Right atrium auricular region (tissue), 2 donors: ENCODE results near the gene SASH1. TPM values are rescaled to one million over a fixed set of nuclear protein-coding genes. Genes with fewer than 3 reads are reported as not detected.

Source experiments
- DNase-seq: peaks from one replicate; pipeline ENCODE4 v3.0.0-alpha.2; 2019; ENCODE audit warnings: low spot score
- H3K27ac ChIP-seq, 2 donors: fragments of 200-600 bp; sonication (generic); 1 replicate in 1 of 2; 2 replicates in 1 of 2; pipeline ENCODE4 v1.5.1; 2016 to 2019
- H3K27me3 ChIP-seq, 2 donors: fragments of 200-600 bp; sonication (generic); one replicate each; pipeline versions ENCODE4 v1.5.1 to v1.6.0; 2017 to 2019
- H3K36me3 ChIP-seq: fragments of 200-600 bp; sonication (generic); one replicate; pipeline ENCODE4 v1.5.1; 2016
- H3K4me1 ChIP-seq, 2 donors: fragments of 200-600 bp; sonication (generic); one replicate each; pipeline versions ENCODE4 v1.5.1 to v1.6.0; 2017 to 2019
- H3K4me3 ChIP-seq, 2 donors: fragments of 200-600 bp; sonication (generic); 1 replicate in 1 of 2; 2 replicates in 1 of 2; pipeline ENCODE4 v1.5.1; 2017 to 2019; ENCODE audit warnings: mild to moderate bottlenecking in 1 of 2, moderate library complexity in 1 of 2
- H3K9me3 ChIP-seq, 2 donors: fragments of 200-600 bp; sonication (generic); one replicate each; pipeline ENCODE4 v1.5.1; 2019
- total RNA-seq, 2 donors: library from RNA; depleted of rRNA; stranded (reverse); fragments of >200 nt; gene quantifications; one replicate each; pipeline ENCODE4 v1.1.0, GENCODE V29; 2016
- TF ChIP-seq, protein P1 (sequence below), 2 donors: fragments of 200-600 bp; sonication (generic); IDR thresholded peaks; one replicate each; pipeline ENCODE4 v1.5.1; 2019; ENCODE audit warnings: antibody characterized with exemption in 2 of 2

The SASH1 gene
- total RNA-seq, 2 donors from 2014 or later: 39.0 to 42.3 TPM

DNA sequence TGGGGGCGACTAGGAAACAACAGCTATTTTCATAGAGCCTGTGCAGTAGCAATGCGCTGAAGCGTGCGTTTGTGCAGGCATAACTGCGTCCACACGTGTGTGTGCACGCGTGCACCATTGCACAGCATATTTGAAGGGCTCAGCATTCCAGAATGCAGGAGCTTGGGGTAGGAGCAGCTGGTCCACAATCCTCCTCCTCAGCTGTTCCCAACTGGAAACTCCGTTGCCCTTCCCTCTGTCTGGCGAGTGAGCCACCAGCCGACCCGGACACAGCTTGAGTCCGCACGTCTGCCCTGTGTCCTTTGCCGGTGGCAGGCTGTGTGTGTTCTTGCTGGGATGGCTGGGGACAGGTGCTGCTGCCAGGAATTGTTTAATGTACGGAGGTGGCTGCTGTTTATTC lies 110.2 kb downstream of the SASH1 start:
- Histone ChIP-seq H3K9me3 (no peaks in the 10 kb centered on the region), H3K36me3 (no peaks in the 10 kb centered on the region), H3K4me1 (peaks cover 0 to 44% of the 10 kb centered on the region in 2 donors), H3K27me3 (no peaks in the 10 kb centered on the region), H3K27ac (no peak overlapping the region), H3K4me3 (no peak overlapping the region)
- DNase-seq: no peak
- TF ChIP-seq, protein P1, sequence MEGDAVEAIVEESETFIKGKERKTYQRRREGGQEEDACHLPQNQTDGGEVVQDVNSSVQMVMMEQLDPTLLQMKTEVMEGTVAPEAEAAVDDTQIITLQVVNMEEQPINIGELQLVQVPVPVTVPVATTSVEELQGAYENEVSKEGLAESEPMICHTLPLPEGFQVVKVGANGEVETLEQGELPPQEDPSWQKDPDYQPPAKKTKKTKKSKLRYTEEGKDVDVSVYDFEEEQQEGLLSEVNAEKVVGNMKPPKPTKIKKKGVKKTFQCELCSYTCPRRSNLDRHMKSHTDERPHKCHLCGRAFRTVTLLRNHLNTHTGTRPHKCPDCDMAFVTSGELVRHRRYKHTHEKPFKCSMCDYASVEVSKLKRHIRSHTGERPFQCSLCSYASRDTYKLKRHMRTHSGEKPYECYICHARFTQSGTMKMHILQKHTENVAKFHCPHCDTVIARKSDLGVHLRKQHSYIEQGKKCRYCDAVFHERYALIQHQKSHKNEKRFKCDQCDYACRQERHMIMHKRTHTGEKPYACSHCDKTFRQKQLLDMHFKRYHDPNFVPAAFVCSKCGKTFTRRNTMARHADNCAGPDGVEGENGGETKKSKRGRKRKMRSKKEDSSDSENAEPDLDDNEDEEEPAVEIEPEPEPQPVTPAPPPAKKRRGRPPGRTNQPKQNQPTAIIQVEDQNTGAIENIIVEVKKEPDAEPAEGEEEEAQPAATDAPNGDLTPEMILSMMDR (IDR thresholded peaks at IDR 0.05): no peak

DNA sequence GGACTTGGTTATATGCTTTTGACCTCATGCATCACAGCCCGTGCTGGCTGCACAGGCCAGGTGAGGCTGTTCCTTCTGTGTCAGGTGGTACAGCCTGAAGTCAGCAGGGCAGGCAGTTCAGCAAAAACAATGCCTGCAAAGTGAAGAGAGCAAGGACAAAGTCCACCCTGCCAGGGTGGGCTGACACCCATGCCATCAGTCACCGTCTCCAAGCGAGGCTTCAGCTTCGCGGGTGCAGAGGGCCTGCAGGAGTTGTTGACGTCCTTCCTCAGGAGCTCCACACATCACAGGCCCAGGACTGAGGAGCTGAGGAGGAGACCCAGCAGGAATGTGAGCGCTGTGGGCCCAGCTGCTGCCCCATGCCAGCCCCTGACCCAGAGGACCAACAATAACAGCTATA lies 111.3 kb downstream of the SASH1 start:
- Histone ChIP-seq H3K4me1 (peaks cover 0 to 37% of the 10 kb centered on the region in 2 donors), H3K27me3 (no peaks in the 10 kb centered on the region)

GRCh38 chr6:148455225-148455624 lies 112.6 kb downstream of the SASH1 start:
- Histone ChIP-seq H3K36me3 (no peaks in the 10 kb centered on the region), H3K27me3 (no peaks in the 10 kb centered on the region), H3K27ac (peak overlapping the region; percentile 19 to 29), H3K4me3 (no peak overlapping the region), H3K9me3 (no peaks in the 10 kb centered on the region), H3K4me1 (peaks cover 0 to 37% of the 10 kb centered on the region in 2 donors)
- no peak for DNase-seq
- TF ChIP-seq, protein P1 (IDR thresholded peaks at IDR 0.05): no peak

More for the DNA sequence above, 111.3 kb downstream of the SASH1 start:
- no peak overlapping the region for H3K4me3 ChIP-seq
- no peak overlapping the region for H3K27ac ChIP-seq
- no peaks in the 10 kb centered on the region for H3K9me3 ChIP-seq
- no peaks in the 10 kb centered on the region for H3K36me3 ChIP-seq
- TF ChIP-seq, protein P1 (IDR thresholded peaks at IDR 0.05): no peak
- no peak for DNase-seq

- Histone ChIP-seq H3K36me3 (no peaks in the 10 kb centered on the region), H3K9me3 (no peaks in the 10 kb centered on the region), H3K27ac (peak overlapping the region; percentile 19 to 29), H3K27me3 (no peaks in the 10 kb centered on the region), H3K4me3 (no peak overlapping the region), H3K4me1 (peaks cover 0 to 37% of the 10 kb centered on the region in 2 donors)
- TF ChIP-seq, protein P1 (IDR thresholded peaks at IDR 0.05): no peak
- no peak for DNase-seq
Measured at GRCh38 chr6:148455674-148456558, 113.3 kb downstream of the SASH1 start.

- Histone ChIP-seq H3K27me3 (no peaks in the 10 kb centered on the region), H3K36me3 (no peaks in the 10 kb centered on the region), H3K27ac (no peak overlapping the region), H3K4me3 (no peak overlapping the region), H3K9me3 (no peaks in the 10 kb centered on the region), H3K4me1 (peaks cover 0 to 42% of the 10 kb centered on the region in 2 donors)
- no peak for DNase-seq
- TF ChIP-seq, protein P1 (IDR thresholded peaks at IDR 0.05): no peak
Measured at GRCh38 chr6:148457137-148457842, 114.7 kb downstream of the SASH1 start.
